HG03280 (cell line): ENCODE results near the gene ABCF1.

Experiments used
- ATAC-seq: cut with Tn5 transposase; IDR thresholded peaks from one replicate; pipeline ENCODE4 v1.9.1; 2021; ENCODE audit warnings: mild to moderate bottlenecking, moderate library complexity; ENCODE audit not compliant: unreplicated experiment

The ABCF1 gene

GRCh38 chr6:30599625-30600324, 28.5 kb downstream of the ABCF1 start:
- ATAC-seq = no peak

GRCh38 chr6:30600451-30600961, 29.3 kb downstream of the ABCF1 start:
- ATAC-seq = no peak

GRCh38 chr6:30601436-30601814, 30.2 kb downstream of the ABCF1 start:
- no peak for ATAC-seq

- ATAC-seq = no peak
Measured at GRCh38 chr6:30601815-30602641, 30.8 kb downstream of the ABCF1 start.

GRCh38 chr6:30603961-30604360, 32.7 kb downstream of the ABCF1 start:
- no peak for ATAC-seq

GRCh38 chr6:30610065-30610464, 38.8 kb downstream of the ABCF1 start:
- no peak for ATAC-seq

GRCh38 chr6:30611150-30611855, 40.1 kb downstream of the ABCF1 start:
- ATAC-seq = no peak

- no peak for ATAC-seq
Measured at GRCh38 chr6:30611856-30612194, 40.6 kb downstream of the ABCF1 start.

- no peak for ATAC-seq
Measured at GRCh38 chr6:30612213-30612612, 41.0 kb downstream of the ABCF1 start.

- ATAC-seq = no peak
Measured at GRCh38 chr6:30612687-30613248, 41.5 kb downstream of the ABCF1 start.

GRCh38 chr6:30613251-30614043, 42.2 kb downstream of the ABCF1 start:
- ATAC-seq = no peak

- ATAC-seq = no peak
Measured at GRCh38 chr6:30614044-30614842, 43.0 kb downstream of the ABCF1 start.

GRCh38 chr6:30614843-30615218, 43.6 kb downstream of the ABCF1 start:
- peak; percentile 41 for ATAC-seq

- no peak for ATAC-seq
Measured at GRCh38 chr6:30615219-30615957, 44.1 kb downstream of the ABCF1 start.

GRCh38 chr6:30615958-30616810, 44.9 kb downstream of the ABCF1 start:
- ATAC-seq = no peak

- peak; percentile 83 for ATAC-seq
Measured at GRCh38 chr6:30616811-30617564, 45.7 kb downstream of the ABCF1 start, which contains the start of gene PPP1R10. TSS of gene PPP1R10 (minus strand) at chr6:30617243. CDS start at chr6:30609944, 7,299 bp downstream.

- peak; percentile 73 for ATAC-seq
Measured at GRCh38 chr6:30617565-30618269, 46.5 kb downstream of the ABCF1 start, which contains the start of gene MRPS18B. TSS of gene MRPS18B (plus strand) at chr6:30617840. CDS start at chr6:30617866, 26 bp downstream.
